Naive thymus-derived CD4-positive, alpha-beta T cell (primary cell): Measurements from ENCODE around the gene RPL22. TPM values are rescaled to one million over a fixed set of nuclear protein-coding genes. Genes with fewer than 3 reads are reported as not detected.

Experiments
- ATAC-seq: fragments of 150-1000 bp; cut with Tn5 transposase; 2 replicates; pipeline ENCODE4 v1.10.0; 2021; ENCODE audit warnings: mild to moderate bottlenecking, moderate library complexity
- CTCF ChIA-PET: fragments of 350-600 bp; sonication (Branson Sonifier 250); formaldehyde crosslinking; loops from one replicate; lab custom pipeline; 2021; ENCODE audit warnings: antibody characterized with exemption; lab: Charles Lee
- POLR2A ChIA-PET: fragments of 350-600 bp; sonication (Branson Sonifier 250); formaldehyde crosslinking; loops from one replicate; lab custom pipeline; 2021; ENCODE audit warnings: antibody characterized with exemption, inconsistent platforms; lab: Charles Lee
- DNase-seq, 9 donors: peaks; one replicate each; pipeline versions ENCODE4 v3.0.0 to v3.0.0-alpha.2; 2020 to 2022; ENCODE audit warnings: mixed read lengths in 1 of 9
- H3K27ac ChIP-seq: one replicate; pipeline ENCODE4 v1.7.0; 2013; ENCODE audit warnings: mild to moderate bottlenecking, low read depth, low read length, moderate library complexity
- H3K27me3 ChIP-seq, 2 donors: one replicate each; pipeline ENCODE4 v1.7.0; 2013; ENCODE audit warnings: low read length in 2 of 2, mild to moderate bottlenecking in 2 of 2, moderate library complexity in 2 of 2; ENCODE audit not compliant: control insufficient read depth in 2 of 2, insufficient read depth in 2 of 2
- H3K36me3 ChIP-seq, 3 experiments: 1 replicate in 2 of 3; 2 replicates in 1 of 3; pipeline ENCODE4 v1.7.0; 2013; ENCODE audit warnings: low read length in 3 of 3, mild to moderate bottlenecking in 3 of 3, moderate library complexity in 1 of 3; ENCODE audit not compliant: insufficient read depth in 3 of 3, control insufficient read depth in 2 of 3
- H3K4me1 ChIP-seq, 2 donors: one replicate each; pipeline ENCODE4 v1.7.0; 2013; ENCODE audit warnings: low read length in 2 of 2, mild to moderate bottlenecking in 2 of 2, moderate library complexity in 1 of 2; ENCODE audit not compliant: control insufficient read depth in 2 of 2, insufficient read depth in 2 of 2
- H3K4me3 ChIP-seq: 2 replicates; pipeline ENCODE4 v1.7.0; 2013; ENCODE audit warnings: mild to moderate bottlenecking, low read length
- H3K9me3 ChIP-seq, 3 experiments: 1 replicate in 2 of 3; 2 replicates in 1 of 3; pipeline ENCODE4 v1.7.0; 2013; ENCODE audit warnings: low read length in 3 of 3; ENCODE audit not compliant: control insufficient read depth in 2 of 3
- H3K27ac Mint-ChIP-seq, 9 donors: one replicate each; pipeline ENCODE4 v1.8.0; 2020 to 2022; ENCODE audit warnings: mixed read lengths in 9 of 9, mild to moderate bottlenecking in 8 of 9, moderate library complexity in 5 of 9, inconsistent platforms in 2 of 9
- H3K27me3 Mint-ChIP-seq, 5 donors: one replicate each; pipeline ENCODE4 v1.8.0; 2021 to 2022; ENCODE audit warnings: mixed read lengths in 5 of 5, mild to moderate bottlenecking in 1 of 5
- H3K36me3 Mint-ChIP-seq, 5 donors: one replicate each; pipeline ENCODE4 v1.8.0; 2020 to 2022; ENCODE audit warnings: mixed read lengths in 5 of 5, mild to moderate bottlenecking in 3 of 5, inconsistent platforms in 1 of 5
- H3K4me1 Mint-ChIP-seq, 7 donors: one replicate each; pipeline ENCODE4 v1.8.0; 2020 to 2022; ENCODE audit warnings: mixed read lengths in 7 of 7, mild to moderate bottlenecking in 3 of 7, inconsistent platforms in 1 of 7
- H3K4me3 Mint-ChIP-seq, 10 donors: one replicate each; pipeline ENCODE4 v1.8.0; 2020 to 2022; ENCODE audit warnings: mild to moderate bottlenecking in 10 of 10, mixed read lengths in 10 of 10, moderate library complexity in 6 of 10, inconsistent platforms in 2 of 10
- H3K9me3 Mint-ChIP-seq, 11 donors: one replicate each; pipeline ENCODE4 v1.8.0; 2020 to 2022; ENCODE audit warnings: mixed read lengths in 11 of 11, mild to moderate bottlenecking in 4 of 11, inconsistent platforms in 1 of 11, moderate library complexity in 1 of 11
- intact Hi-C, 2 donors: fragments of 100-400 bp; cut with micrococcal nuclease; formaldehyde crosslinking; loops; one replicate each; pipeline ENCODE4 v1.15.1; 2023
- polyA plus RNA-seq, 2 donors: library from polyadenylated mRNA; unstranded; fragments of 300-500 nt; fragmentation: Illumina TruSeq; gene quantifications; one replicate each; pipeline ENCODE4 v1.2.3, GENCODE V29; 2021
- total RNA-seq, 6 experiments: library from RNA in 5 of 6; stranded (reverse) in 5 of 6; gene quantifications; 1 replicate in 5 of 6; 2 replicates in 1 of 6; pipeline ENCODE4 v1.2.3 and lab custom pipeline; 2021 to 2026

The RPL22 gene
- total and polyA plus RNA-seq, 7 experiments from 2014 or later = 129 to 720 (median 469) TPM

GRCh38 chr1:6183520-6183989, 15.8 kb downstream of the RPL22 start:
- Histone ChIP-seq H3K4me1 (no peaks in the 10 kb centered on the region), H3K9me3 (no peaks in the 10 kb centered on the region), H3K27me3 (peaks cover 3 to 5% of the 10 kb centered on the region in 2 donors), H3K36me3 (peaks cover 0 to 28% (median 0%) of the 10 kb centered on the region in 3 experiments), H3K27ac (no peak overlapping the region), H3K4me3 (no peak overlapping the region)
- H3K4me3 Mint-ChIP-seq = no peak overlapping the region
- POLR2A ChIA-PET = no interaction called here
- peaks cover 0 to 14% (median 9%) of the 10 kb centered on the region in 5 donors for H3K36me3 Mint-ChIP-seq
- peaks cover 13 to 33% (median 23%) of the 10 kb centered on the region in 7 donors for H3K4me1 Mint-ChIP-seq
- intact Hi-C loops = no loop called here
- H3K27me3 Mint-ChIP-seq = peaks cover 10 to 25% (median 17%) of the 10 kb centered on the region in 5 donors
- H3K9me3 Mint-ChIP-seq = peaks cover 0 to 2% (median 0%) of the 10 kb centered on the region in 11 donors
- ATAC-seq (peak; percentile 18), DNase-seq (no peak)
- H3K27ac Mint-ChIP-seq = no peak overlapping the region
- CTCF ChIA-PET = no interaction called here

GRCh38 chr1:6181347-6181770, 18.0 kb downstream of the RPL22 start:
- no peak overlapping the region for H3K4me3 ChIP-seq
- ATAC-seq (no peak), DNase-seq (no peak)
- peak overlapping the region in 1 of 9 donors; percentile 12 for H3K27ac Mint-ChIP-seq
- no peaks in the 10 kb centered on the region for H3K9me3 ChIP-seq
- H3K27ac ChIP-seq = no peak overlapping the region
- peaks cover 15 to 45% (median 27%) of the 10 kb centered on the region in 7 donors for H3K4me1 Mint-ChIP-seq
- peak overlapping the region in 9 of 10 donors; percentile 49 to 82 (median 70) for H3K4me3 Mint-ChIP-seq
- H3K9me3 Mint-ChIP-seq = peaks cover 0 to 2% (median 0%) of the 10 kb centered on the region in 11 donors
- H3K27me3 Mint-ChIP-seq = peaks cover 29 to 46% (median 32%) of the 10 kb centered on the region in 5 donors
- ChIA-PET POLR2A (no interaction called here), CTCF (interaction anchor here (0.6 kb wide), 1 partner anchor 25 kb away, joined by 3 read pairs; no protein-coding TSS in a partner anchor)
- intact Hi-C loops = no loop called here
- H3K27me3 ChIP-seq = peaks cover 3 to 13% of the 10 kb centered on the region in 2 donors
- H3K36me3 Mint-ChIP-seq = peaks cover 0 to 10% (median 5%) of the 10 kb centered on the region in 5 donors
- H3K4me1 ChIP-seq = no peaks in the 10 kb centered on the region
- peaks cover 0 to 15% (median 0%) of the 10 kb centered on the region in 3 experiments for H3K36me3 ChIP-seq

- peaks cover 29 to 46% (median 33%) of the 10 kb centered on the region in 5 donors for H3K27me3 Mint-ChIP-seq
- ChIA-PET CTCF (no interaction called here), POLR2A (no interaction called here)
- Histone ChIP-seq H3K27ac (no peak overlapping the region), H3K4me3 (no peak overlapping the region), H3K9me3 (no peaks in the 10 kb centered on the region), H3K4me1 (no peaks in the 10 kb centered on the region), H3K27me3 (peaks cover 3 to 13% of the 10 kb centered on the region in 2 donors), H3K36me3 (peaks cover 0 to 12% (median 0%) of the 10 kb centered on the region in 3 experiments)
- peaks cover 0 to 2% (median 0%) of the 10 kb centered on the region in 11 donors for H3K9me3 Mint-ChIP-seq
- intact Hi-C loops = no loop called here
- ATAC-seq (no peak), DNase-seq (no peak)
- H3K27ac Mint-ChIP-seq = no peak overlapping the region
- peaks cover 12 to 42% (median 27%) of the 10 kb centered on the region in 7 donors for H3K4me1 Mint-ChIP-seq
- H3K36me3 Mint-ChIP-seq = peaks cover 0 to 7% (median 3%) of the 10 kb centered on the region in 5 donors
- peak overlapping the region in 9 of 10 donors; percentile 58 to 82 (median 70) for H3K4me3 Mint-ChIP-seq
Observed at GRCh38 chr1:6180707-6181311, 18.6 kb downstream of the RPL22 start.

GRCh38 chr1:6180268-6180706, 19.1 kb downstream of the RPL22 start, which contains the start of gene CHD5:
CHD5 (minus strand) TSS chr1:6180321; CDS start chr1:6180023, 298 bp downstream.
- Histone ChIP-seq H3K27me3 (peaks cover 3 to 13% of the 10 kb centered on the region in 2 donors), H3K9me3 (no peaks in the 10 kb centered on the region), H3K36me3 (peaks cover 0 to 6% (median 0%) of the 10 kb centered on the region in 3 experiments), H3K4me3 (no peak within 1 kb of the TSS), H3K4me1 (no peaks in the 10 kb centered on the region), H3K27ac (no peak within 1 kb of the TSS)
- no peak within 1 kb of the TSS for H3K27ac Mint-ChIP-seq
- peak; percentile 29 for ATAC-seq
- no peak for DNase-seq
- intact Hi-C loops = no loop called here
- H3K4me3 Mint-ChIP-seq = peak within 1 kb of the TSS in 9 of 10 donors; percentile 58 to 84 (median 74)
- peaks cover 29 to 46% (median 33%) of the 10 kb centered on the region in 5 donors for H3K27me3 Mint-ChIP-seq
- ChIA-PET POLR2A (no interaction called here), CTCF (no interaction called here)
- peaks cover 0 to 2% (median 0%) of the 10 kb centered on the region in 11 donors for H3K9me3 Mint-ChIP-seq
- peaks cover 0 to 5% (median 2%) of the 10 kb centered on the region in 5 donors for H3K36me3 Mint-ChIP-seq
- peaks cover 10 to 40% (median 27%) of the 10 kb centered on the region in 7 donors for H3K4me1 Mint-ChIP-seq

GRCh38 chr1:6179564-6180175, 19.7 kb downstream of the RPL22 start:
- DNase-seq = no peak
- CTCF ChIA-PET = no interaction called here
- H3K27ac Mint-ChIP-seq = no peak overlapping the region
- peak overlapping the region in 1 of 10 donors; percentile 84 for H3K4me3 Mint-ChIP-seq
- Histone ChIP-seq H3K27ac (no peak overlapping the region), H3K9me3 (no peaks in the 10 kb centered on the region), H3K4me3 (no peak overlapping the region), H3K27me3 (peaks cover 3 to 13% of the 10 kb centered on the region in 2 donors), H3K4me1 (no peaks in the 10 kb centered on the region), H3K36me3 (peaks cover 0 to 3% (median 0%) of the 10 kb centered on the region in 3 experiments)
- H3K9me3 Mint-ChIP-seq = peaks cover 0 to 2% (median 0%) of the 10 kb centered on the region in 11 donors
- peaks cover 29 to 46% (median 33%) of the 10 kb centered on the region in 5 donors for H3K27me3 Mint-ChIP-seq
- ATAC-seq = no peak
- peaks cover 0 to 5% (median 2%) of the 10 kb centered on the region in 5 donors for H3K36me3 Mint-ChIP-seq
- POLR2A ChIA-PET = no interaction called here
- peaks cover 10 to 40% (median 27%) of the 10 kb centered on the region in 7 donors for H3K4me1 Mint-ChIP-seq
- intact Hi-C loops = no loop called here

- H3K27ac ChIP-seq = no peak overlapping the region
- ATAC-seq = no peak
- Mint-ChIP-seq H3K36me3 (peaks cover 0 to 5% (median 0%) of the 10 kb centered on the region in 5 donors), H3K4me3 (peak overlapping the region in 9 of 10 donors; percentile 58 to 84 (median 71)), H3K27me3 (peaks cover 29 to 46% (median 33%) of the 10 kb centered on the region in 5 donors), H3K27ac (peak overlapping the region in 1 of 9 donors; percentile 47), H3K9me3 (peaks cover 0 to 2% (median 0%) of the 10 kb centered on the region in 11 donors), H3K4me1 (peaks cover 10 to 36% (median 27%) of the 10 kb centered on the region in 7 donors)
- DNase-seq = no peak
- H3K9me3 ChIP-seq = peaks cover 0 to 3% (median 0%) of the 10 kb centered on the region in 3 experiments
- H3K27me3 ChIP-seq = peaks cover 3 to 13% of the 10 kb centered on the region in 2 donors
- no peak overlapping the region for H3K4me3 ChIP-seq
- H3K4me1 ChIP-seq = no peaks in the 10 kb centered on the region
- intact Hi-C loops = no loop called here
- ChIA-PET CTCF (no interaction called here), POLR2A (no interaction called here)
- no peaks in the 10 kb centered on the region for H3K36me3 ChIP-seq
Observed at GRCh38 chr1:6178751-6179563, 20.4 kb downstream of the RPL22 start.
